ENCODE measurements around the gene ACADS.
A peak's percentile ranks its signal among the peaks of the same experiment; 100 is the strongest.

ACADS gene

GRCh38 chr12:120705618-120706017 lies 20.0 kb upstream of the ACADS start:
- POLR2A ChIA-PET: no interaction called here
- TF ChIP-seq, protein P1, sequence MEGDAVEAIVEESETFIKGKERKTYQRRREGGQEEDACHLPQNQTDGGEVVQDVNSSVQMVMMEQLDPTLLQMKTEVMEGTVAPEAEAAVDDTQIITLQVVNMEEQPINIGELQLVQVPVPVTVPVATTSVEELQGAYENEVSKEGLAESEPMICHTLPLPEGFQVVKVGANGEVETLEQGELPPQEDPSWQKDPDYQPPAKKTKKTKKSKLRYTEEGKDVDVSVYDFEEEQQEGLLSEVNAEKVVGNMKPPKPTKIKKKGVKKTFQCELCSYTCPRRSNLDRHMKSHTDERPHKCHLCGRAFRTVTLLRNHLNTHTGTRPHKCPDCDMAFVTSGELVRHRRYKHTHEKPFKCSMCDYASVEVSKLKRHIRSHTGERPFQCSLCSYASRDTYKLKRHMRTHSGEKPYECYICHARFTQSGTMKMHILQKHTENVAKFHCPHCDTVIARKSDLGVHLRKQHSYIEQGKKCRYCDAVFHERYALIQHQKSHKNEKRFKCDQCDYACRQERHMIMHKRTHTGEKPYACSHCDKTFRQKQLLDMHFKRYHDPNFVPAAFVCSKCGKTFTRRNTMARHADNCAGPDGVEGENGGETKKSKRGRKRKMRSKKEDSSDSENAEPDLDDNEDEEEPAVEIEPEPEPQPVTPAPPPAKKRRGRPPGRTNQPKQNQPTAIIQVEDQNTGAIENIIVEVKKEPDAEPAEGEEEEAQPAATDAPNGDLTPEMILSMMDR (IDR thresholded peaks at IDR 0.05; ENCODE audit: control extremely low read depth, extremely low read depth, low read depth, missing control alignments): no peak
- DNase-seq (ENCODE audit: extremely low spot score): no peak
- CTCF ChIA-PET: interaction anchor here (1.0 to 1.3 kb wide), 3 partner anchors 11 to 61 kb away, joined by 3 to 5 read pairs (median 3); no protein-coding TSS in a partner anchor

DNA sequence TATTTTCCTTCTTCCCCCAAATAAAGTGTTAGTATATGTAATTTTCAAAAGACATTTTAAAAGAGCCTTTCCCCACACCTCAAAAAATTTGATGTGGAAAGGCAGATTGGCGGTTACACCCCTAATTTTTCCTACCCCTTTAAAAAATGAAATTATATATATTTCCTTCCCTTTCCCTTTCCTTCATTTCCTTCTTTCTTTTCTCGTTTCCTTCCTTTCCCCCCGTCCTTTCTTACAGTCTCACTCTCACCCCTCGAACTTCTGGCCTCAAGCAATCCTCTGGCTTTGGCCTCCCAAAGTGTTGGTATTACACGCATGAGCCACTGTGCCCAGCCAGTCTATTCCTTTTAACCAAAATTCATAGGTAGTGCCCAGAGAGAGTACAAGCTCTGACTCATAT lies 19.6 kb upstream of the ACADS start:
- TF ChIP-seq, protein P1 (IDR thresholded peaks at IDR 0.05; ENCODE audit: control extremely low read depth, extremely low read depth, low read depth, missing control alignments): no peak
- CTCF ChIA-PET: interaction anchor here (1.0 to 1.3 kb wide), 3 partner anchors 12 to 61 kb away, joined by 3 to 5 read pairs (median 3); no protein-coding TSS in a partner anchor
- DNase-seq (ENCODE audit: extremely low spot score): no peak
- POLR2A ChIA-PET: no interaction called here

GRCh38 chr12:120708651-120709050 lies 17.0 kb upstream of the ACADS start:
- ChIA-PET CTCF (interaction anchor here (1.2 to 4.7 kb wide), 8 partner anchors 9 to 126 kb away, joined by 3 to 42 read pairs (median 4); no protein-coding TSS in a partner anchor), POLR2A (no interaction called here)
- TF ChIP-seq, protein P1 (IDR thresholded peaks at IDR 0.05; ENCODE audit: control extremely low read depth, extremely low read depth, low read depth, missing control alignments): no peak

DNA sequence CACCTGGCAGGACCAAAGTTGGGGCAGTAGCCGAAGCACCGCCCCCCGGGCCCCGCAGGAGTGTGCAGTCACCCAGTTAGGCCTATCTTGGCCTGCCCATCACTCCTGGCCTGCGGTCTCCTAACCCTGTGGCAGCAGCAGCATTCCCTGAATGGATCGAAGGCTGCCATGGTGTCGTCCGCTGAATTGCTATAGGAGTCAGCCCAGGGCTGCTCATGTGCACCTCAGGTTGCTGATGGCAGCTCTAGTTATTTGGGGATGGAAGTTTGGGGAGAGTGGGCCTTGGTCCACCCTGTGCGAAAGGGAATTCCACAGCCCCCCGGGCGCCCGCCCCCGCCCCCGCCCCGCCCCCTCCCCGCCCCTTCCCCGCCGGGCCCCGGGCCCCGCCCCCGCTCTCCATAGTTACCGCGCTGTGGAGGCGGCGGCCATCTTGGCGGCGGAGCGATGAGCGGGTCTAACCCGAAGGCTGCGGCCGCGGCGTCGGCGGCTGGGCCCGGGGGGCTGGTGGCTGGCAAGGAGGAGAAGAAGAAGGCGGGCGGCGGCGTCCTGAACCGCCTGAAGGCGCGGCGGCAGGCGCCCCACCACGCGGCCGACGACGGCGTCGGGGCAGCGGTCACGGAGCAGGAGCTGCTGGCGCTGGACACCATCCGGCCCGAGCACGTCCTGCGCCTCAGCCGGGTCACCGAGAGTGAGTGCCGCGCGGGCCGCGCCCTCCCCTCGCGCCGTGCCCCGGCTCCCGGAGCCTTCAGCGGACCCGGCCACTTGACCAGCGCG lies 15.4 kb upstream of the ACADS start, which contains the start of gene UNC119B:
UNC119B (plus strand) TSS at position 428 of the 774 bp plus-strand sequence; CDS start at position 445, 17 bp downstream.
- POLR2A ChIA-PET: interaction anchor here (0.8 kb wide), 1 partner anchor 9 kb away, joined by 5 read pairs; no protein-coding TSS in a partner anchor
- DNase-seq (ENCODE audit: extremely low spot score): peak; percentile 88
- CTCF ChIA-PET: interaction anchor here (1.0 to 4.7 kb wide), 10 partner anchors 10 to 262 kb away, joined by 3 to 42 read pairs (median 4); partner anchors contain the start of genes ACADS and POP5
- TF ChIP-seq, protein P1 (IDR thresholded peaks at IDR 0.05; ENCODE audit: control extremely low read depth, extremely low read depth, low read depth, missing control alignments): no peak

More at GRCh38 chr12:120708651-120709050, 17.0 kb upstream of the ACADS start:
- no peak for DNase-seq (ENCODE audit: extremely low spot score)

DNA sequence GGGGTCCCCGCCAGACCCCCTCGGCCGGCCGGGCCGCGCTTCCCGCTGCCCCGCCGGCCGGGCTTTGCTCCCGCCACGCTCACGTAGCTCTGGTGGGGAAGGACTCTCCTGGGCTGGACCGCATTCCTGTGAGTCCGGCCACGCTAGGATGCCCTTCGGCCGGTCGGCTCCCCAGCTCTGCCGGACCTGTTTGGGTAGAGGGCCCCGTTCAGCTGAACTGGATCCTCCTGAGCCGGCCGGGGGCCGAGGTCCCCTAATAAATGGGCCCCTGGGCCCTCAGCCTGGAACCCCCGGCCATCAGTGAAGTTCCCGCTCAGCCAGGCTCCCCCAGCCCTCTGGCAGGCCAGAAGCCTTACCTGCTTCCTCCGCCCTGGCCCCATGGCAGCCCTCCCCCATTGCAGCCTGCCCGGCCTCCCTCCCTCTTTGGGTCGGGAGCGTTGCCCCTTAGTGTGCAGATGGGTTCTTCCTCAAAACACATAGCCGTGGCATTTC lies 14.8 kb upstream of the ACADS start:
- POLR2A ChIA-PET: interaction anchor here (0.8 kb wide), 1 partner anchor 9 kb away, joined by 5 read pairs; no protein-coding TSS in a partner anchor
- CTCF ChIA-PET: interaction anchor here (1.3 to 4.7 kb wide), 7 partner anchors 10 to 261 kb away, joined by 4 to 42 read pairs (median 5); partner anchors contain the start of genes ACADS and POP5
- peak; percentile 50 for DNase-seq (ENCODE audit: extremely low spot score)
- TF ChIP-seq, protein P1 (IDR thresholded peaks at IDR 0.05; ENCODE audit: control extremely low read depth, extremely low read depth, low read depth, missing control alignments): no peak

- ChIA-PET CTCF (interaction anchor here (1.3 to 4.7 kb wide), 7 partner anchors 9 to 261 kb away, joined by 4 to 42 read pairs (median 5); partner anchors contain the start of genes ACADS and POP5), POLR2A (interaction anchor here (0.8 kb wide), 1 partner anchor 8 kb away, joined by 5 read pairs; no protein-coding TSS in a partner anchor)
- TF ChIP-seq, protein P1 (IDR thresholded peaks at IDR 0.05; ENCODE audit: control extremely low read depth, extremely low read depth, low read depth, missing control alignments): no peak
- no peak for DNase-seq (ENCODE audit: extremely low spot score)
Observed at GRCh38 chr12:120711411-120711810, 14.2 kb upstream of the ACADS start.

All from GM10248 (cell line).